Measurements from ENCODE around the gene GPR39.

The GPR39 gene

DNA sequence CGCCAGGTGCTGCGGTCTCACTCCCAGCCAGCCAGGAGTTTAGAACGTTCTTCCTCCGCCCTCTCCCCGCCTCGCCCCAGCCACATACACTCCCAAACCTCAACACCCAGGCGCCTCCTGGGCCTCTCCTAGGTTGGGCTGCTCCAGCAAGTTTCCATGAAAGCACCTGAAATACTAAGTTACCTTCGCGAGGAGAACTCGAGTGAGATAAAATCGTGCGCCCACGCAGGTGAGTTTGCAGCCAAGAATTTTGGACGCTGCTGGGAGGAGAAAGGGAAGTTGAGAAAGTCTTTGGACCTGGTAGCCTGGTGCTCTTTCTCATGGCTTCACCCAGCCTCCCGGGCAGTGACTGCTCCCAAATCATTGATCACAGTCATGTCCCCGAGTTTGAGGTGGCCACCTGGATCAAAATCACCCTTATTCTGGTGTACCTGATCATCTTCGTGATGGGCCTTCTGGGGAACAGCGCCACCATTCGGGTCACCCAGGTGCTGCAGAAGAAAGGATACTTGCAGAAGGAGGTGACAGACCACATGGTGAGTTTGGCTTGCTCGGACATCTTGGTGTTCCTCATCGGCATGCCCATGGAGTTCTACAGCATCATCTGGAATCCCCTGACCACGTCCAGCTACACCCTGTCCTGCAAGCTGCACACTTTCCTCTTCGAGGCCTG is at the start of gene GPR39:
Gene GPR39 (plus strand): TSS at position 83 of the 673 bp plus-strand sequence.
- H3K36me3 ChIP-seq (ENCODE audit: insufficient read depth, low read length), result no peaks in the 10 kb centered on the region
- peaks cover 50% of the 10 kb centered on the region for H3K4me1 ChIP-seq (ENCODE audit: control insufficient read depth, insufficient read depth, low read length, unreplicated experiment)
- H2AFZ ChIP-seq (ENCODE audit: low read length, unreplicated experiment), result peak within 1 kb of the TSS; percentile 90
- H3K27me3 ChIP-seq (ENCODE audit: insufficient read depth, low read length), result no peaks in the 10 kb centered on the region
- peak within 1 kb of the TSS; percentile 80 for H3K4me3 ChIP-seq (ENCODE audit: low read depth, low read length)
- peaks cover 5% of the 10 kb centered on the region for H3K79me2 ChIP-seq (ENCODE audit: control insufficient read depth, insufficient read depth, low read length, unreplicated experiment)
- H3K27ac ChIP-seq (ENCODE audit: low read depth, low read length), result peak within 1 kb of the TSS; percentile 77

DNA sequence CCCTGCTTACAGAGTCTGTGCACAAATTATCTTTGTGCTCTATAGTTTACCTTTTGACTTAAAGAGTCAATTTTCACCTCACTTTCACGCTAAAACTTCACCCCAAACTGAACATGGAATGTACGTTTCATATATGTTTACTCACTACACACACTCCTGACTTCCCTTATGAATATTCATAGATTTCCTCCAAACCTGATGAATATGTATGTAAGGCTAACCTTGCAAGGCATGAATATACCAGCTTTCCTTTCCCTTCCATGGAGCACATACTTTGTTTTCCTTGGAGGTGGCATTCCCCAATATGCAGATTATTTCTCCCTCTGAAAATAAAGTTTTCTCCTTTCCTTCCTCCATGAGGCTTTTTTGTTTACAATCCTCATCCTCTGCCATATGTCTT is 48.4 kb upstream of the GPR39 start:
- peaks cover 2% of the 10 kb centered on the region for H3K27me3 ChIP-seq (ENCODE audit: insufficient read depth, low read length)
- no peaks in the 10 kb centered on the region for H3K79me2 ChIP-seq (ENCODE audit: control insufficient read depth, insufficient read depth, low read length, unreplicated experiment)
- H2AFZ ChIP-seq (ENCODE audit: low read length, unreplicated experiment), result no peak overlapping the region
- no peak overlapping the region for H3K27ac ChIP-seq (ENCODE audit: low read depth, low read length)
- H3K36me3 ChIP-seq (ENCODE audit: insufficient read depth, low read length), result no peaks in the 10 kb centered on the region
- no peak overlapping the region for H3K4me3 ChIP-seq (ENCODE audit: low read depth, low read length)
- H3K4me1 ChIP-seq (ENCODE audit: control insufficient read depth, insufficient read depth, low read length, unreplicated experiment), result no peaks in the 10 kb centered on the region

DNA sequence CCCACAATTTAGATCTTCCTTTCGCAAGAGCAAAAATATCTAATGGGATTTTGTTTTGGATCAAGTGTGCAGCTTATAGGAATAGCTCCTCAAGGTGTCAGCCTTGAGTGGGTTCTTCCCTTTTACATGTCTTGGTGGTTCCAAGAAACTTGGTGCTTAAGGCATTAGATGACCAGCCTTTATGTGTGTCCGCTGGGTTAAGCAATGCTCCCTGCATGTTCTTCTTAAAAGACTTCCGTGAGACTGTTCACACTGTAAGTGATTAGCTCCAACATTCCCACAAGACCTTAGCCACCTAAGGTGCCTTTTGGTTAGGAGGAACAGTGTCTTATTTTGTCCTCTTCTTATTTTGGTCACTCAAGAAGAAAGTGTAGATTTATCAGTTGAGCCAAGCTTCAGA is 44.3 kb upstream of the GPR39 start:
- Histone ChIP-seq H3K27me3 (ENCODE audit: insufficient read depth, low read length) (no peaks in the 10 kb centered on the region; the same call in 1 of the 2 replicates), H3K4me1 (ENCODE audit: control insufficient read depth, insufficient read depth, low read length, unreplicated experiment) (no peaks in the 10 kb centered on the region)

DNA sequence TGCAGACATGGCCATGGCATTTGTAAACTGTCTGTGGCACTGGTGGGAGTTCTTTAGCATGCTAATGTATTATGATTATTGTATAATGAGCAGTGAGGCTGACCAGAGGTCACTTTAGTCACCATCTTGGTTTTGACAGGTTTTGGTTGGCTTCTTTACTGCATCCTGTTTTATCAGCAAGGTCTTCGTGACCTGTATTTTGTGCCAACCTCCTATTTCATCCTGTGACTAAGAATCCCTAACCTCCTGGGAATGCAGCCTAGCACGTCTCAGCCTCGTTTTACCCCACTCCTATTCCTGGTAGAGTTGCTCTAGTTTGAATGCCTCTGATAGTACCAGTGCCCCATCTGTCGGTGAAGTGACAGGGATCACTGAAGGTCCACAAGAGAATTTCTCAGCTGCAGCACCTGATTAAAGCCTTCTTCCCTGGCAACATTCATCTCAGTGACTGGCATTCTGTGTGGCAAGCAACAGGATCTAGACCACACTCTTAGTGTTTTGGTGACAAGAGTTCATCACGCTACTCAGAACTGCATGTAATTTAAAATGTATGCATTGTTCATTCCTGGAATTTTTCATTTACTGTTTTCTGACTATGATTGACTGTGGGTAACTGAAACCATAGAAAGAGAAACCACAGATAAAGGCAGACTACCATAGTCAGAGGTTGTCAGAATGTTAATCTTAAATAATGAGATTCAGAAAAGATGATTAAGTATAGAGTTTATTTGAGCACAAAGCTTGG is 43.0 kb upstream of the GPR39 start:
- no peaks in the 10 kb centered on the region; the same call in 1 of the 2 replicates for H3K27me3 ChIP-seq (ENCODE audit: insufficient read depth, low read length)
- peak overlapping the region; percentile 78 for H3K27ac ChIP-seq (ENCODE audit: low read depth, low read length)
- no peaks in the 10 kb centered on the region for H3K36me3 ChIP-seq (ENCODE audit: insufficient read depth, low read length)
- H3K4me3 ChIP-seq (ENCODE audit: low read depth, low read length), result no peak overlapping the region
- H3K4me1 ChIP-seq (ENCODE audit: control insufficient read depth, insufficient read depth, low read length, unreplicated experiment), result no peaks in the 10 kb centered on the region
- H3K79me2 ChIP-seq (ENCODE audit: control insufficient read depth, insufficient read depth, low read length, unreplicated experiment), result no peaks in the 10 kb centered on the region
- no peak overlapping the region for H2AFZ ChIP-seq (ENCODE audit: low read length, unreplicated experiment)

More for the DNA sequence above, 44.3 kb upstream of the GPR39 start:
- H3K79me2 ChIP-seq (ENCODE audit: control insufficient read depth, insufficient read depth, low read length, unreplicated experiment), result no peaks in the 10 kb centered on the region
- H3K4me3 ChIP-seq (ENCODE audit: low read depth, low read length), result no peak overlapping the region
- no peak overlapping the region for H2AFZ ChIP-seq (ENCODE audit: low read length, unreplicated experiment)
- H3K36me3 ChIP-seq (ENCODE audit: insufficient read depth, low read length), result no peaks in the 10 kb centered on the region
- H3K27ac ChIP-seq (ENCODE audit: low read depth, low read length), result no peak overlapping the region

DNA sequence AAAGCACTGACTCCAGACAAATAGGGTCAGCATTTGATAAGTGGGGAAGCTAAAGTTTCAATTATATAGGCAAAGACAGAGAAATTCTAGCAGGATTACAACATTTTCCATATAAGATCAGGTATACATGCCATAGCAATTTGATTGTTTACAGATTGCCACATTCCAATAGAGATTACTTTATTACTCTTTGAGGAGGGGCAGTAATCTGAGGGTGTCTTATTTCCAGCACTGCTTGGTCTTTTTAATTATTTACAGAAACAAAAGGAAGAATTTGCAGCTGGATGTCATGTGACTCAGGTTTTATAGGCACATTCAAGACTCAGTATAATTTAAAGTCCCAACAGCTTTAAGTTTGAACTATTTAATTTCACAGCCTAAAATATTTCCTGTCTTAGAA is 42.5 kb upstream of the GPR39 start:
- Histone ChIP-seq H3K27ac (ENCODE audit: low read depth, low read length) (peak overlapping the region; percentile 78), H3K4me1 (ENCODE audit: control insufficient read depth, insufficient read depth, low read length, unreplicated experiment) (no peaks in the 10 kb centered on the region), H2AFZ (ENCODE audit: low read length, unreplicated experiment) (no peak overlapping the region), H3K36me3 (ENCODE audit: insufficient read depth, low read length) (no peaks in the 10 kb centered on the region), H3K79me2 (ENCODE audit: control insufficient read depth, insufficient read depth, low read length, unreplicated experiment) (no peaks in the 10 kb centered on the region), H3K4me3 (ENCODE audit: low read depth, low read length) (no peak overlapping the region), H3K27me3 (ENCODE audit: insufficient read depth, low read length) (no peaks in the 10 kb centered on the region; the same call in 1 of the 2 replicates)

DNA sequence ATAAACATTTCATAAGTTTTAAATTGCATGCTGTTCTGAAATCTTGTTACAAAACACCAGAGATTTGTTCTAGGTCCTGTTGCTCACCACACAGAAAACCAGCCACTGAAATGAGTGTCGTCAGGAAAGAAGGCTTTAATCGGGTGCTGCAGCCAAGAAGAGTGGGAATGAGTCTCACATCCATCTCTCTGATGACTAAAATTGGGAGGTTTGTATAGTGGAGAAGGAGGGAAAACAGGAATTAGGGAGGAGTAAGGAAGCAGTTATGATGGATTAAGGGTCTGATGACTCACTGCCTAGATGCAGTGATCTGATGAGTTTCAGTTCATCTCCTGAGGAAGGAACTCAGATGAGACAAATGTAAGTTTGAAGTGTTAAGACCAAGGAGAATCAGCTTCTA is 42.1 kb upstream of the GPR39 start:
- H3K36me3 ChIP-seq (ENCODE audit: insufficient read depth, low read length), result no peaks in the 10 kb centered on the region
- no peaks in the 10 kb centered on the region; the same call in 1 of the 2 replicates for H3K27me3 ChIP-seq (ENCODE audit: insufficient read depth, low read length)
- H3K79me2 ChIP-seq (ENCODE audit: control insufficient read depth, insufficient read depth, low read length, unreplicated experiment), result no peaks in the 10 kb centered on the region
- H3K27ac ChIP-seq (ENCODE audit: low read depth, low read length), result peak overlapping the region; percentile 78
- no peak overlapping the region for H2AFZ ChIP-seq (ENCODE audit: low read length, unreplicated experiment)
- H3K4me3 ChIP-seq (ENCODE audit: low read depth, low read length), result peak overlapping the region; percentile 15; the same call in 1 of the 2 replicates
- no peaks in the 10 kb centered on the region for H3K4me1 ChIP-seq (ENCODE audit: control insufficient read depth, insufficient read depth, low read length, unreplicated experiment)

DNA sequence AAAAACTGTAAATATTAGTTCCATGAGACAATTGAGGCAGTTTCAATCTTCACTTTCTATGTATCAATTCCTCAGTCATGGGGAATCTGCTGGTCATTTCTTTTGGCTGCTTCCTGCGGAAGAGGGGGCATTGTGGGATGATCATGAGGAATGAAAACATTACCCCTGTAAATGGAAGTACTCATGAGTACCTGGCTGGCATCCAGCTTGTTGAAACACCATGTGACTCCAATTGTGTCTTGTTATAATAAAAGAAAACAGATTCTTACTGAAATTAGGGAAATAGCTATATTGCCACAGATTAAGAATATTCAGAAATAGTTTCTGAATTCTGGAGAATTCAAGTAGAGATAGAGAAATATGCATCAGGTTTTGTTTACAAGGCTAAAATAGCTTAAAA is 41.6 kb upstream of the GPR39 start:
- Histone ChIP-seq H3K4me1 (ENCODE audit: control insufficient read depth, insufficient read depth, low read length, unreplicated experiment) (no peaks in the 10 kb centered on the region), H3K36me3 (ENCODE audit: insufficient read depth, low read length) (no peaks in the 10 kb centered on the region), H3K27me3 (ENCODE audit: insufficient read depth, low read length) (no peaks in the 10 kb centered on the region; the same call in 1 of the 2 replicates), H3K79me2 (ENCODE audit: control insufficient read depth, insufficient read depth, low read length, unreplicated experiment) (no peaks in the 10 kb centered on the region), H3K4me3 (ENCODE audit: low read depth, low read length) (peak overlapping the region; percentile 15; the same call in 1 of the 2 replicates), H2AFZ (ENCODE audit: low read length, unreplicated experiment) (no peak overlapping the region), H3K27ac (ENCODE audit: low read depth, low read length) (peak overlapping the region; percentile 78)

DNA sequence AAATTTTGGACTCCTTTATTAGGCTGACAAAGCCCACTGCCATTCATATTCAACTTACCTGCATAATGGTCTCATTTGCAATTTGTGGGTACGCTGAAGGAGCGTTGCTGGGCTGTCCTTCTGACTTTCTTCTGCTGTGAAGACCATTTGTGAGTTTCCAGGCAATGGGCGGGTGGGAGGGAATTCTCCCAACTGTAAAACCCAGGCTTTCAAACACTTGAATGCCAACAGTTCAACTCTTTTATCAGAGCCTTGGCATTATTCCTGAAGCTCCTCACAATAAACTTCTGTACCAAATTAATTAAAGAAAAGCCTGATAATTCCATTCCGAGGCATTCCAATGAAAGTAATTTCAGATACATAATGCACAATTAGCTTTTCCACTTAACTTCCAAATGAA is 35.2 kb upstream of the GPR39 start:
- Histone ChIP-seq H3K4me3 (ENCODE audit: low read depth, low read length) (no peak overlapping the region), H3K27ac (ENCODE audit: low read depth, low read length) (no peak overlapping the region), H2AFZ (ENCODE audit: low read length, unreplicated experiment) (no peak overlapping the region), H3K4me1 (ENCODE audit: control insufficient read depth, insufficient read depth, low read length, unreplicated experiment) (no peaks in the 10 kb centered on the region), H3K27me3 (ENCODE audit: insufficient read depth, low read length) (0 out of 2 replicates have a peak, but pooled peaks cover 4% of the 10 kb centered on the region), H3K36me3 (ENCODE audit: insufficient read depth, low read length) (no peaks in the 10 kb centered on the region), H3K79me2 (ENCODE audit: control insufficient read depth, insufficient read depth, low read length, unreplicated experiment) (no peaks in the 10 kb centered on the region)

DNA sequence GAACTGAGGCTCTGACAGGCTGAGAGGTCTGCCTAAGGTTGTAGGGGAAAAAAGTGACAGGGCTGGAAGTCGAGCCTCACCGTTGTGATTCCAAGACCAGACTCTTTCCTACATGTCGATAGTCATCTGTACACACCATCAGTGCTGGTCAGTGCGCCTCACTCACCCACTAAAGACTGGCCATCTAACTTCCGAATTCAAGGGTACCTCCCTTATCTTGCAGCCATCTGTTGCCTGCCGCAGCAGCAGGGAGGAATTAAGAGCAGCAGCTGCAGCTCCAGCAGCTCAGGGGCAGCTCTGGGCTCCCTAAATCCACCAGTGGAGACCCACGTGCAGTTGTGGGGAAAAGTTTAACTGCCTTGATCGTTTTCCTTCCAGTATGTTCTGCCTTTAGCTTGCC is 32.6 kb upstream of the GPR39 start:
- H3K4me1 ChIP-seq (ENCODE audit: control insufficient read depth, insufficient read depth, low read length, unreplicated experiment), result no peaks in the 10 kb centered on the region
- peaks cover 4% of the 10 kb centered on the region; the same call in 1 of the 2 replicates for H3K27me3 ChIP-seq (ENCODE audit: insufficient read depth, low read length)
- H3K79me2 ChIP-seq (ENCODE audit: control insufficient read depth, insufficient read depth, low read length, unreplicated experiment), result no peaks in the 10 kb centered on the region
- no peaks in the 10 kb centered on the region for H3K36me3 ChIP-seq (ENCODE audit: insufficient read depth, low read length)
- no peak overlapping the region for H3K4me3 ChIP-seq (ENCODE audit: low read depth, low read length)
- H2AFZ ChIP-seq (ENCODE audit: low read length, unreplicated experiment), result no peak overlapping the region
- no peak overlapping the region for H3K27ac ChIP-seq (ENCODE audit: low read depth, low read length)

DNA sequence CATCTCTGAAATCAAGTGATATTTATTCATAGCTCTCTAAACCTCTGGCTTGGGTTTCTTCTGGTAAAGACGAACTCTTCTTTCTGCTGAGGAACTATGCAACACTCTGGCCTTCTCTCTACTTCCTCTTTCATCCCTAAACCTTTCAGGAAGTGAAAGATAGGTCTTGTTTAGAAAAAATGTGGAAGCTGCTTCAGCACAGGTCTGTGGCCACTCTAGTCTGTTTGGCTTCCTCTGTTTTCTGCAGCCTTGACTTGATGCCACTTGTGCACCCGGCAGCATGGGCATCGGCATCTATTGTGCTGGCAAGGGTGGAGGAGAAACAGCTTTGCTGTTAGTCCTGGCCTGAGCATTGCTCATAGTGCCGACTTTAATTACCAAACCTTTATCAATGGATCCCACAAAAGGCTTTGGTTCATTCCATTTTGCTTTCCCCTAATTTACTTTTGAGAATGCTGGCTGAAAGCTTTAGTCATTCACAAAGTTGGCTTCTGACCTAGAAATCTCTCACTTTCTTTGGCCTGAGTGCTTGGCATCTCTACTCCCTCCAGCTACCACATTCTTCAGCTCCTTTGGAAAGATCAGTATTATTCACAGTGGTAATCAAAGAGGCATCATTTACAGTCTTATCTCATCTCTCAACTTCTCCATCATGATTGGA is 32.0 kb upstream of the GPR39 start:
- Histone ChIP-seq H3K79me2 (ENCODE audit: control insufficient read depth, insufficient read depth, low read length, unreplicated experiment) (no peaks in the 10 kb centered on the region), H3K4me3 (ENCODE audit: low read depth, low read length) (no peak overlapping the region), H2AFZ (ENCODE audit: low read length, unreplicated experiment) (no peak overlapping the region), H3K27ac (ENCODE audit: low read depth, low read length) (no peak overlapping the region), H3K27me3 (ENCODE audit: insufficient read depth, low read length) (peaks cover 4% of the 10 kb centered on the region; the same call in 1 of the 2 replicates), H3K4me1 (ENCODE audit: control insufficient read depth, insufficient read depth, low read length, unreplicated experiment) (no peaks in the 10 kb centered on the region), H3K36me3 (ENCODE audit: insufficient read depth, low read length) (no peaks in the 10 kb centered on the region)

All from ACC112 (cell line).